ENCODE results near the gene CNTN5.

The CNTN5 gene

GRCh38 chr11:99987821-99988470 is 967.2 kb downstream of the CNTN5 start:
- no peak for DNase-seq

- DNase-seq, result no peak
These were observed 967.7 kb downstream of the CNTN5 start for GRCh38 chr11:99988471-99988837.

- DNase-seq, result no peak
These were observed 983.2 kb downstream of the CNTN5 start for GRCh38 chr11:100003985-100004384.

- no peak for DNase-seq
These were observed 983.8 kb downstream of the CNTN5 start for GRCh38 chr11:100004541-100004940.

GRCh38 chr11:100008417-100008816 is 987.7 kb downstream of the CNTN5 start:
- DNase-seq, result no peak

- no peak for DNase-seq
These were observed 989.0 kb downstream of the CNTN5 start for GRCh38 chr11:100009728-100010127.

GRCh38 chr11:100010393-100010792 is 989.6 kb downstream of the CNTN5 start:
- no peak for DNase-seq

GRCh38 chr11:100011697-100012096 is 990.9 kb downstream of the CNTN5 start:
- DNase-seq, result no peak

GRCh38 chr11:100013011-100013410 is 992.3 kb downstream of the CNTN5 start:
- no peak for DNase-seq

- DNase-seq, result no peak
These were observed 1011.2 kb downstream of the CNTN5 start for GRCh38 chr11:100031973-100032372.

- DNase-seq, result no peak
These were observed 1040.3 kb downstream of the CNTN5 start for GRCh38 chr11:100061006-100061405.

- DNase-seq, result no peak
These were observed 1045.7 kb downstream of the CNTN5 start for GRCh38 chr11:100066399-100066798.

- no peak for DNase-seq
These were observed 1047.4 kb downstream of the CNTN5 start for GRCh38 chr11:100068116-100068515.

GRCh38 chr11:100072131-100072530 is 1051.4 kb downstream of the CNTN5 start:
- DNase-seq, result no peak

- no peak for DNase-seq
These were observed 1059.6 kb downstream of the CNTN5 start for GRCh38 chr11:100080381-100080780.

- DNase-seq, result no peak
These were observed 1060.1 kb downstream of the CNTN5 start for GRCh38 chr11:100080821-100081220.

GRCh38 chr11:100093698-100094097 is 1072.9 kb downstream of the CNTN5 start:
- DNase-seq, result no peak

GRCh38 chr11:100094121-100094865 is 1073.5 kb downstream of the CNTN5 start:
- DNase-seq, result no peak

- no peak for DNase-seq
These were observed 1075.1 kb downstream of the CNTN5 start for GRCh38 chr11:100095809-100096208.

GRCh38 chr11:100098560-100098959 is 1077.8 kb downstream of the CNTN5 start:
- DNase-seq, result no peak

- DNase-seq, result no peak
These were observed 1084.7 kb downstream of the CNTN5 start for GRCh38 chr11:100105255-100105981.

GRCh38 chr11:100105982-100106358 is 1085.2 kb downstream of the CNTN5 start:
- DNase-seq, result no peak

- DNase-seq, result no peak
These were observed 1098.4 kb downstream of the CNTN5 start for GRCh38 chr11:100119176-100119575.

- no peak for DNase-seq
These were observed 1112.4 kb downstream of the CNTN5 start for GRCh38 chr11:100133114-100133513.
